DMS79 treated with DMSO at 0.1 percent for 48 hours (cell line): Measurements from ENCODE around the gene MRPS5.
"Not testable (repeated sequence)": the region's sequence is repeated elsewhere in the genome, so short reads cannot be mapped to it uniquely, and the experiment has no call there.

Experiments
- DNase-seq: peaks from one replicate; lab custom pipeline; 2025; lab: John Stamatoyannopoulos, UW

MRPS5 gene

GRCh38 chr2:95046371-95047112, 75.1 kb downstream of the MRPS5 start:
- DNase-seq, result no peak

GRCh38 chr2:95044601-95045000, 77.0 kb downstream of the MRPS5 start:
- no peak for DNase-seq

GRCh38 chr2:95043300-95044093, 78.1 kb downstream of the MRPS5 start:
- DNase-seq, result peak; percentile 84

GRCh38 chr2:95042472-95043271, 78.9 kb downstream of the MRPS5 start:
- DNase-seq, result no peak

GRCh38 chr2:95041824-95042442, 79.7 kb downstream of the MRPS5 start:
- no peak for DNase-seq

- DNase-seq, result no peak
These were observed 80.4 kb downstream of the MRPS5 start for GRCh38 chr2:95041060-95041823.

GRCh38 chr2:95040426-95040825, 81.2 kb downstream of the MRPS5 start:
- DNase-seq, result no peak

GRCh38 chr2:95039978-95040377, 81.6 kb downstream of the MRPS5 start:
- DNase-seq, result no peak

GRCh38 chr2:95039363-95039762, 82.2 kb downstream of the MRPS5 start:
- DNase-seq, result no peak

- no peak for DNase-seq
These were observed 82.8 kb downstream of the MRPS5 start for GRCh38 chr2:95038635-95039298.

GRCh38 chr2:95037841-95038585, 83.6 kb downstream of the MRPS5 start:
- DNase-seq, result not testable (repeated sequence)

GRCh38 chr2:95037384-95037839, 84.2 kb downstream of the MRPS5 start:
- DNase-seq, result no peak

- no peak for DNase-seq
These were observed 84.8 kb downstream of the MRPS5 start for GRCh38 chr2:95036596-95037383.
